22Rv1 (cell line): ENCODE data around the gene CTU2.
A peak's percentile ranks its signal among the peaks of the same experiment; 100 is the strongest.

Source experiments
- H3K27ac ChIP-seq: fragments of 450-650 bp; 2 replicates; pipeline ENCODE4 v1.5.1; 2017
- ZFX ChIP-seq: fragments of 450-650 bp; IDR thresholded peaks from 2 replicates; pipeline ENCODE4 v1.6.1; 2017; ENCODE audit warnings: antibody characterized with exemption, borderline replicate concordance
- TF ChIP-seq, protein P1 (sequence below): fragments of 450-650 bp; IDR thresholded peaks from 2 replicates; pipeline ENCODE4 v1.5.1; 2017; ENCODE audit warnings: mild to moderate bottlenecking

Gene CTU2

GRCh38 chr16:88694221-88695087 is 11.8 kb upstream of the CTU2 start:
- H3K27ac ChIP-seq, result no peak overlapping the region
- TF ChIP-seq ZFX, result no peak
- TF ChIP-seq, protein P1, sequence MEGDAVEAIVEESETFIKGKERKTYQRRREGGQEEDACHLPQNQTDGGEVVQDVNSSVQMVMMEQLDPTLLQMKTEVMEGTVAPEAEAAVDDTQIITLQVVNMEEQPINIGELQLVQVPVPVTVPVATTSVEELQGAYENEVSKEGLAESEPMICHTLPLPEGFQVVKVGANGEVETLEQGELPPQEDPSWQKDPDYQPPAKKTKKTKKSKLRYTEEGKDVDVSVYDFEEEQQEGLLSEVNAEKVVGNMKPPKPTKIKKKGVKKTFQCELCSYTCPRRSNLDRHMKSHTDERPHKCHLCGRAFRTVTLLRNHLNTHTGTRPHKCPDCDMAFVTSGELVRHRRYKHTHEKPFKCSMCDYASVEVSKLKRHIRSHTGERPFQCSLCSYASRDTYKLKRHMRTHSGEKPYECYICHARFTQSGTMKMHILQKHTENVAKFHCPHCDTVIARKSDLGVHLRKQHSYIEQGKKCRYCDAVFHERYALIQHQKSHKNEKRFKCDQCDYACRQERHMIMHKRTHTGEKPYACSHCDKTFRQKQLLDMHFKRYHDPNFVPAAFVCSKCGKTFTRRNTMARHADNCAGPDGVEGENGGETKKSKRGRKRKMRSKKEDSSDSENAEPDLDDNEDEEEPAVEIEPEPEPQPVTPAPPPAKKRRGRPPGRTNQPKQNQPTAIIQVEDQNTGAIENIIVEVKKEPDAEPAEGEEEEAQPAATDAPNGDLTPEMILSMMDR, result no peak

DNA sequence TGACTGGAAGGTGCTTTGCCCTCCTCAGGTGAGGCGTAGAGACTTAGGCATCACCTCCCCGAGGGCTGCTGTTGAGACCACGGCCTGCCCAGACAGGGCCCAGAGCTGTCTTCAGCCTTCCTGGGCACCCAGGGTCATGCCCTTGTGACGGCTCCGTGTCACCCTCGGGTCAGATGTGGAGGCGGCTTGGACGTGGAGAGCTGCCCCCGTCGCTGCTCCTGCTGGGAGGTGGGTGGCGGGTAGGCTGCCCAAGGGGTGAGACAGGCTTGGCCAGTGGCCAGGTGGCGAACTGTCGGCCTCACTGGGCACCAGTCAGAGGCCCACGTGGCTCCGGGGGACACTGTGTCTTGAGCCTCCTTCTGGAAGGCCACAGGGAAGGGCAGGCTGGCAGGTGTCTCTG is 11.1 kb upstream of the CTU2 start:
- no peak for TF ChIP-seq ZFX
- TF ChIP-seq, protein P1, result no peak
- no peak overlapping the region for H3K27ac ChIP-seq

GRCh38 chr16:88695753-88696152 is 10.6 kb upstream of the CTU2 start:
- no peak overlapping the region for H3K27ac ChIP-seq
- TF ChIP-seq, protein P1, result no peak
- TF ChIP-seq ZFX, result no peak

DNA sequence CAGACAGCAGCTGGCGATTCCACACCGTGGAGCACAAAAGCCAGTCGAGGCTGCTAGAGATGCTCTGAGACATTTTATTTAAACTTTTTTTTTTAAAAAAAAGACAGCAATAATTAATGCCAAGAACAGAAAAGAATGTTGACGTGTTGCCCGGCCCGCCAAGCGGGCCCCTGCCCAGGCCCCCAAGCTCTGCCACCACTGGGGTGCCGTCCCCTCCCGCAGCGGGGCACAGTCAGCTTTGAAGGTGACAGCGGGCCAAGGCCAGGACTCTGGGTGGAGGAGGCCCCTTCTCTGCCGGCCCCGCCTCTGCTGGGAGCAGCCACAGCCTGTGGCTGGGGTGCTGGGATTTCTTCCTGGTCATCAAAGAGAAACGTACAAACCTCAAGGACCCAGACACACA is 9.9 kb upstream of the CTU2 start:
- TF ChIP-seq, protein P1, result no peak
- TF ChIP-seq ZFX, result no peak
- H3K27ac ChIP-seq, result no peak overlapping the region

- TF ChIP-seq, protein P1, result no peak
- no peak for TF ChIP-seq ZFX
- no peak overlapping the region for H3K27ac ChIP-seq
Measured at GRCh38 chr16:88697116-88697830, 9.0 kb upstream of the CTU2 start.

DNA sequence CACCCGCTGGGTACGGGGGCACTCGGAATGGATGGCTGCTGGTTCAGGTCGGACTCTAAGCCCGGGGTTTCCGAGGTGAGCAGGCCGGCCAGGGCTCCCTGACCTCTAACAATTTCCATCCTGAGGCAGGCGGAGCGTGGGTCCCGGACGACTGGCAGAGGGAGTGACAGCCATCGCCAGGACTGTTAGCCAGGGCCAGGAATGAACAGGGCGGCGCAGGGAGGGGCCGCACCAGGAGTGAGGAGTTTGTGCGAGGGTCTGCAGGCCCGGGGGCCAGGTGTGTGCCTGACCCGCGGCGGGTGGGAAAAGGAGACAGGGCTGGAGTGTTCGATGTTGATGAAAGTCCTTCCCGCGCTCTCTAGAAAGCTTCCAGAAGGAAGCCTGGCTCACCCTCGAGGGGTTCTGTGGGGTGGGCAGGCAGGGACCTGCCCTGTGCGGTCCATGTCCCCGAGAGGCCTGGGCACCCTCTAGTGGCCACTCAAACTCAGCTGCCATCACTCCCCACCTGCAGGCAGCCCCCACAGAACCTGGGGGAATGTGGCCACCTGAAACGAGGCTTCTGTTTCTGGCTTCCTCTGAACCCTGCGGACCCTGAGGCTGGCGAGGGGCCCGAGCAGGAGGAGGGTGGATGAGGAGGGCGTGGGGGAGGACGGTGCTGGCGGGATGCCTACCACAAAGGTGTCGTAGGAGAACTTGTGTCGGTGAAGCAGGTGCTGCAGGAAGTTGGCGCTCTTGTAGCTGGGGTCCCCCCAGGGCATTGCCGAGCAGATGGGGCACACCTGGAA is 8.3 kb upstream of the CTU2 start:
- TF ChIP-seq ZFX, result no peak
- TF ChIP-seq, protein P1, result peak; percentile 44
- H3K27ac ChIP-seq, result no peak overlapping the region
